Neuronal stem cell (in vitro differentiated cells): ENCODE data around the gene MEDAG.

Experiments used
- DNase-seq: peaks from one replicate; pipeline ENCODE4 v3.0.0-alpha.2; 2013; ENCODE audit warnings: low spot score
- H2AFZ ChIP-seq: one replicate; pipeline ENCODE4 v1.6.1; 2013; ENCODE audit warnings: mild to moderate bottlenecking, low read length, inconsistent platforms
- H2AK5ac ChIP-seq: 2 replicates; pipeline ENCODE4 v1.6.1; 2013; ENCODE audit warnings: low read depth, mild to moderate bottlenecking, inconsistent platforms, low read length, moderate library complexity, mixed read lengths
- H2BK120ac ChIP-seq: 2 replicates; pipeline ENCODE4 v1.6.1; 2013; ENCODE audit warnings: low read depth, mild to moderate bottlenecking, inconsistent platforms, low read length, moderate library complexity, mixed read lengths
- H2BK12ac ChIP-seq: one replicate; pipeline ENCODE4 v1.6.1; 2013; ENCODE audit warnings: low read length, inconsistent platforms
- H2BK15ac ChIP-seq: 2 replicates; pipeline ENCODE4 v1.6.1; 2013; ENCODE audit warnings: mild to moderate bottlenecking, low read length, inconsistent platforms, mixed read lengths
- H2BK5ac ChIP-seq: one replicate; pipeline ENCODE4 v1.6.1; 2013; ENCODE audit warnings: inconsistent platforms, mild to moderate bottlenecking, low read length, moderate library complexity
- H3K14ac ChIP-seq: one replicate; pipeline ENCODE4 v1.6.1; 2013; ENCODE audit warnings: low read length, inconsistent platforms
- H3K18ac ChIP-seq: 2 replicates; pipeline ENCODE4 v1.6.1; 2013; ENCODE audit warnings: low read length, inconsistent platforms
- H3K23ac ChIP-seq: 2 replicates; pipeline ENCODE4 v1.6.1; 2013; ENCODE audit warnings: low read depth, mild to moderate bottlenecking, mixed read lengths, low read length, inconsistent platforms; ENCODE audit not compliant: poor library complexity
- H3K27ac ChIP-seq: replicated peaks from 3 replicates; pipeline ENCODE4 v1.5.1; 2013; ENCODE audit warnings: low read length, inconsistent platforms
- H3K27me3 ChIP-seq, 3 experiments: 2 replicates each; pipeline ENCODE4 v1.6.1; 2013; ENCODE audit warnings: low read length in 3 of 3, mild to moderate bottlenecking in 2 of 3, inconsistent platforms in 1 of 3, low read depth in 1 of 3, mixed read lengths in 1 of 3, moderate library complexity in 1 of 3; ENCODE audit not compliant: control insufficient read depth in 3 of 3, insufficient read depth in 3 of 3
- H3K36me3 ChIP-seq, 2 donors: replicated peaks in 1 of 2; 2 replicates each; pipeline ENCODE4 v1.6.1; 2013; ENCODE audit warnings: low read length in 2 of 2; ENCODE audit not compliant: control insufficient read depth in 2 of 2, insufficient read depth in 2 of 2
- H3K4ac ChIP-seq: 2 replicates; pipeline ENCODE4 v1.6.1; 2013; ENCODE audit warnings: inconsistent platforms, mild to moderate bottlenecking, low read length, moderate library complexity
- H3K4me1 ChIP-seq, 2 donors: 1 replicate in 1 of 2; 2 replicates in 1 of 2; pipeline ENCODE4 v1.6.1; 2013; ENCODE audit warnings: low read length in 2 of 2, low read depth in 1 of 2; ENCODE audit not compliant: control insufficient read depth in 2 of 2, insufficient read depth in 1 of 2
- H3K4me2 ChIP-seq: one replicate; pipeline ENCODE4 v1.6.1; 2013; ENCODE audit warnings: mild to moderate bottlenecking, low read length, inconsistent platforms; ENCODE audit not compliant: insufficient read depth, poor library complexity, severe bottlenecking
- H3K4me3 ChIP-seq, 2 donors: 2 replicates each; pipeline ENCODE4 v1.5.1; 2013; ENCODE audit warnings: low read length in 2 of 2, mild to moderate bottlenecking in 2 of 2, inconsistent platforms in 1 of 2, moderate library complexity in 1 of 2
- H3K79me1 ChIP-seq: one replicate; pipeline ENCODE4 v1.6.1; 2013; ENCODE audit warnings: low read depth, mild to moderate bottlenecking, inconsistent platforms, low read length, moderate library complexity
- H3K9ac ChIP-seq: one replicate; pipeline ENCODE4 v1.6.1; 2013; ENCODE audit warnings: mild to moderate bottlenecking, low read depth, low read length, inconsistent platforms; ENCODE audit not compliant: poor library complexity
- H3K9me3 ChIP-seq, 2 donors: replicated peaks in 1 of 2; 2 replicates each; pipeline versions ENCODE3 to v1.6.1; 2013; ENCODE audit warnings: low read length in 2 of 2, mild to moderate bottlenecking in 2 of 2, inconsistent platforms in 1 of 2, low read depth in 1 of 2, mixed read lengths in 1 of 2, moderate library complexity in 1 of 2; ENCODE audit not compliant: control insufficient read depth in 2 of 2, insufficient read depth in 1 of 2
- H4K8ac ChIP-seq: one replicate; pipeline ENCODE4 v1.6.1; 2013; ENCODE audit warnings: low read depth, mild to moderate bottlenecking, inconsistent platforms, low read length, moderate library complexity
- H4K91ac ChIP-seq: one replicate; pipeline ENCODE4 v1.6.1; 2013; ENCODE audit warnings: low read length, low read depth, mild to moderate bottlenecking, inconsistent platforms; ENCODE audit not compliant: poor library complexity
- WGBS, 2 donors: extraction: QIAGEN DNeasy Blood & Tissue Kit; methylation state at CpG; one replicate each; pipeline ENCODE4 v1.1.7; 2013; ENCODE audit warnings: missing lambda C conversion rate in 2 of 2, mixed read lengths in 1 of 2; ENCODE audit not compliant: insufficient read length in 2 of 2, insufficient replicate concordance in 1 of 2; ENCODE audit errors: extremely low coverage in 2 of 2; 5-methylcytosine and 5-hydroxymethylcytosine counted together

MEDAG gene

GRCh38 chr13:30861163-30861562, 44.9 kb upstream of the MEDAG start:
- H3K9ac ChIP-seq: no peak overlapping the region
- H2BK15ac ChIP-seq: no peak overlapping the region
- H3K18ac ChIP-seq: no peak overlapping the region
- H2AK5ac ChIP-seq: no peak overlapping the region
- H4K8ac ChIP-seq: no peak overlapping the region
- H2BK5ac ChIP-seq: no peak overlapping the region
- no peak overlapping the region for H2BK120ac ChIP-seq
- H2AFZ ChIP-seq: no peak overlapping the region
- peaks cover 2 to 5% of the 10 kb centered on the region in 2 donors for H3K9me3 ChIP-seq
- H3K14ac ChIP-seq: no peak overlapping the region
- H3K27me3 ChIP-seq: peaks cover 0 to 2% (median 0%) of the 10 kb centered on the region in 3 experiments
- DNase-seq: no peak
- H3K4me1 ChIP-seq: peaks cover 26 to 30% of the 10 kb centered on the region in 2 donors
- no peak overlapping the region for H3K27ac ChIP-seq
- no CpG with 5 or more reads among the region's 3 CpGs for WGBS, 2 donors
- no peak overlapping the region for H4K91ac ChIP-seq
- H3K36me3 ChIP-seq: no peaks in the 10 kb centered on the region
- H3K4ac ChIP-seq: no peak overlapping the region
- no peak overlapping the region for H3K4me3 ChIP-seq
- H3K79me1 ChIP-seq: no peaks in the 10 kb centered on the region
- no peak overlapping the region for H3K4me2 ChIP-seq
- no peak overlapping the region for H3K23ac ChIP-seq
- H2BK12ac ChIP-seq: no peak overlapping the region

- H3K14ac ChIP-seq: no peak overlapping the region
- no peak overlapping the region for H2BK120ac ChIP-seq
- H3K9ac ChIP-seq: no peak overlapping the region
- no peak overlapping the region for H3K27ac ChIP-seq
- no peak overlapping the region for H4K91ac ChIP-seq
- no peaks in the 10 kb centered on the region for H3K36me3 ChIP-seq
- H2BK5ac ChIP-seq: no peak overlapping the region
- no peak overlapping the region for H4K8ac ChIP-seq
- no peak overlapping the region for H3K23ac ChIP-seq
- no peak overlapping the region for H3K4me2 ChIP-seq
- H3K79me1 ChIP-seq: no peaks in the 10 kb centered on the region
- H2AFZ ChIP-seq: no peak overlapping the region
- H3K9me3 ChIP-seq: peaks cover 2 to 5% of the 10 kb centered on the region in 2 donors
- no peak overlapping the region for H3K18ac ChIP-seq
- no peak overlapping the region for H2BK15ac ChIP-seq
- no CpG with 5 or more reads among the region's 7 CpGs for WGBS, 2 donors
- H3K4me3 ChIP-seq: no peak overlapping the region
- DNase-seq: no peak
- no peak overlapping the region for H2AK5ac ChIP-seq
- H3K4ac ChIP-seq: no peak overlapping the region
- peaks cover 0 to 2% (median 0%) of the 10 kb centered on the region in 3 experiments for H3K27me3 ChIP-seq
- no peak overlapping the region for H2BK12ac ChIP-seq
- H3K4me1 ChIP-seq: peaks cover 24 to 30% of the 10 kb centered on the region in 2 donors
Observed at GRCh38 chr13:30861836-30862467, 44.1 kb upstream of the MEDAG start.

GRCh38 chr13:30862707-30863106, 43.4 kb upstream of the MEDAG start:
- H3K9me3 ChIP-seq: peaks cover 0 to 5% of the 10 kb centered on the region in 2 donors
- no peak overlapping the region for H3K14ac ChIP-seq
- H3K4me3 ChIP-seq: no peak overlapping the region
- no peak overlapping the region for H2BK5ac ChIP-seq
- no peak overlapping the region for H2BK12ac ChIP-seq
- H2AFZ ChIP-seq: peak overlapping the region; percentile 43
- H3K9ac ChIP-seq: no peak overlapping the region
- H3K23ac ChIP-seq: no peak overlapping the region
- DNase-seq: no peak
- H2BK120ac ChIP-seq: no peak overlapping the region
- no peak overlapping the region for H3K4ac ChIP-seq
- peaks cover 0 to 2% (median 0%) of the 10 kb centered on the region in 3 experiments for H3K27me3 ChIP-seq
- H2AK5ac ChIP-seq: no peak overlapping the region
- H3K4me2 ChIP-seq: no peak overlapping the region
- H3K18ac ChIP-seq: peak overlapping the region; percentile 77
- H2BK15ac ChIP-seq: no peak overlapping the region
- H4K91ac ChIP-seq: no peak overlapping the region
- H3K79me1 ChIP-seq: no peaks in the 10 kb centered on the region
- peaks cover 24 to 30% of the 10 kb centered on the region in 2 donors for H3K4me1 ChIP-seq
- no peak overlapping the region for H4K8ac ChIP-seq
- no CpG with 5 or more reads among the region's 17 CpGs for WGBS, 2 donors
- no peaks in the 10 kb centered on the region for H3K36me3 ChIP-seq
- no peak overlapping the region for H3K27ac ChIP-seq

- no peaks in the 10 kb centered on the region for H3K36me3 ChIP-seq
- no peak overlapping the region for H2AK5ac ChIP-seq
- H3K27me3 ChIP-seq: peaks cover 0 to 2% (median 0%) of the 10 kb centered on the region in 3 experiments
- H3K27ac ChIP-seq: no peak overlapping the region
- H3K4me3 ChIP-seq: no peak overlapping the region
- peak overlapping the region; percentile 20 for H3K18ac ChIP-seq
- no peaks in the 10 kb centered on the region for H3K79me1 ChIP-seq
- H2BK120ac ChIP-seq: no peak overlapping the region
- H3K14ac ChIP-seq: no peak overlapping the region
- no peak overlapping the region for H3K4me2 ChIP-seq
- WGBS, 2 donors: no CpG with 5 or more reads among the region's 8 CpGs
- no peak overlapping the region for H3K4ac ChIP-seq
- no peak overlapping the region for H2BK5ac ChIP-seq
- H3K23ac ChIP-seq: no peak overlapping the region
- H4K8ac ChIP-seq: no peak overlapping the region
- H4K91ac ChIP-seq: no peak overlapping the region
- no peak overlapping the region for H2BK12ac ChIP-seq
- H2BK15ac ChIP-seq: peak overlapping the region; percentile 9
- peaks cover 24 to 30% of the 10 kb centered on the region in 2 donors for H3K4me1 ChIP-seq
- H2AFZ ChIP-seq: peak overlapping the region; percentile 43
- H3K9ac ChIP-seq: no peak overlapping the region
- H3K9me3 ChIP-seq: peaks cover 0 to 5% of the 10 kb centered on the region in 2 donors
- DNase-seq: no peak
Observed at GRCh38 chr13:30863231-30863630, 42.8 kb upstream of the MEDAG start.
